HG03064 (cell line): ENCODE data around the gene PCLO.

Experiments
- ATAC-seq: cut with Tn5 transposase; IDR thresholded peaks from one replicate; pipeline ENCODE4 v1.9.1; 2021; ENCODE audit warnings: low read depth; ENCODE audit not compliant: unreplicated experiment

PCLO gene

GRCh38 chr7:83162402-83163256 lies at the start of gene PCLO:
Gene PCLO (minus strand): TSS chr7:83162884. CDS start chr7:83162592, 292 bp downstream.
- ATAC-seq, result peak; percentile 94

GRCh38 chr7:83211685-83212084 lies 49.0 kb upstream of the PCLO start:
- no peak for ATAC-seq

DNA sequence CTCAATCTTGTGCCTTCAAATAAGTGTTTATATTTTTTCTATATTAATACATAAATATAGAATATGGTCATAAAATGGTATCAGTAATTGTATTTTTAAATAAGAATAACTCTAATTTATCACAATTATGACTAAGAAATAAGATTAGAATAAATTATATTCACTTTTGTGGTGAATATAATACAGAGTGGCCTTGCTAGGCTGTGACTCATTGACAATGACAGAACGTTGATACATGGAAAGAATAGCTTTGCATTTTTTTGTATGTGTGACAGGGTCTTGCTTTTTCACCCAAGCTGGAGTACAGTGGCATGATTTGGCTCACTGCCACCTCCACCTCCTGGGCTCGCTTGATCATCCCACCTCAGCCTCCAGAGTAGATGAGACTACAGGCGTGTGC lies 47.8 kb upstream of the PCLO start:
- no peak for ATAC-seq

DNA sequence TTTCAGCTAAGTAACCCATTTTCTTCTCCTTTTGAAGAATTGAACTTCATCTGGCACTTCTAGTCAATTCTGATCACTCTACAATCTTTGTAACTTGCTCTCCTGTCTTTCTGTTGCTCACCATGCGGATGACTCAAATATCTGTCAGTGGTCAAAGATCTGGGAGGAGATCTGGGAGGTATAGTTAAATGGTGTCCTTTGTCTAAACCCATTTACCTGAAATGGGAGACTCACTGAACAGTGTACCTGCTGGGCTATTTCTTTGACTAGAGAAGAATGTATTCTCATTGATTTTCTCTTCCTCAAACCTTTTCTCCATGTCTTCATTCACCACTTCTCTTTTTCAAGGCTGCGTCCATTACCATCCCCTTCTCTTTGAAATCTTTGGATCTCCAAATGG lies 42.0 kb upstream of the PCLO start:
- ATAC-seq, result no peak

- no peak for ATAC-seq
Measured at GRCh38 chr7:83201355-83201754, 38.7 kb upstream of the PCLO start.

DNA sequence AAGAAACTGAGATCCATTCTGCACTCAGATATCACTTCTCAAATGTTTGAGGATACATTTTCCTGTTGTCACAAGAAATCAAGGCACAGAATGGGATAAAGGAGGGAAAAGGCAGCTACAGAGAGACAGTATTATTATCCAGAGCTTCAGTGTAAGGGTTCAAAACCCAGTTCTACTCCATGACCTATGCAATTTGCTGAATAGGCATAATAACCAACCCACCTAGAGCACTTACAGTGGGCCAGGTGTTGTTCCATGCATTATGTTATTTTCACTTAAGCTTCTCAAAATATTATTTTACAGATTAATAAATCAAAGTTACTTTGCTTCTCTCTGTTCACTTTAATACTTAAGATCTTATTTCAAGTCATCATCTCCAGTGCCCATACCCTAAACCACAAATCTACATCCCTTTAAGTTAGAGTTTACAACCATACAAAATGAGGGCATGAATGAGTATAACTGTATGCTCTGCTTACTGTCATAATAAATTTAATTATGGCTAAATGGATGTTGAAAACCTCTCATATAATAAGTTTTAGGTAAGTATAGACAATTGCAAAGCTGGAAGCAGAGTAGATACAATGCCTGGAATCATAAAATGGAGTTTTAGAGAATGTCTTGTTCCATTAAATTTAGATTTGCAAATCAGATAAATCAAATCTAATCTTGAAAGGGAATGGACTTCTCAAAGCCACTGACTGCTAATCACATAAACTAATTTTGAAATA lies 28.1 kb upstream of the PCLO start:
- ATAC-seq, result no peak

DNA sequence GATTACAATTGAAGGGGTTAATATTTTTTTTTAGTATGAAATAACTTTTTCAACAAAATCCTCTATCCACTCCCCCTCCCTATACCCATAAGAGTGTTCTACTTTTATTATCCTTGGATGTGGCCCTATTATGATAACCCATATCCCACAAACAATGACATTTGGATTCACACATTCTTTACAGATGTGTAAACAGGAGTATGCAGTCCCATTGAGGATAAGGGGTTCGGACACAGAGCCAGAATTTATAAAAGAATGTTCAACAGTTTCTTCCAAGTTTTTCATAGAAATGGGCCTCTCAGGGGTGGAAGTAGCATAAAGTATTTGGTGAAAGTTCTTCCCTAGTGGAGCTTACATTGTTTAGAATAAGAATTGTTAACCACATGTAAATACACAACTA lies 16.1 kb upstream of the PCLO start:
- no peak for ATAC-seq

DNA sequence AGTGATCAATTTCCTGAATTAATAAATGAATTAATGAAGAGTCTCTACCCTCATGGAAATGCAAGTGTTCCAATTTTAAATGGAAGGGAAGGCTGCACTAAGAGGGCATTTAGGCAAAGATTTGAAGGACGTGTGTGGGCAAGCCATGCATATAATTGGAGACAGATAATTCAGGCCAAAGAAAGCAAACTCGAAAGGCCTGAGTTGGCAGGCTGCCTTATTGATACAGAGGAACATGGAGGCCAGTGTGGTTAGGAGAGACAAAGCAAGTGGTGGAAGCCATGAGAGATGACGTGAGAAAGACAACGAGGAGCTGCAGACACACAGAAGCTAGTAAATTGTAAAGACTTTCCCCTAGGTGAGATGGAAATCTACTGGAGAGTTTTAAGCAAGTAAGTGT lies 15.4 kb upstream of the PCLO start:
- no peak for ATAC-seq

DNA sequence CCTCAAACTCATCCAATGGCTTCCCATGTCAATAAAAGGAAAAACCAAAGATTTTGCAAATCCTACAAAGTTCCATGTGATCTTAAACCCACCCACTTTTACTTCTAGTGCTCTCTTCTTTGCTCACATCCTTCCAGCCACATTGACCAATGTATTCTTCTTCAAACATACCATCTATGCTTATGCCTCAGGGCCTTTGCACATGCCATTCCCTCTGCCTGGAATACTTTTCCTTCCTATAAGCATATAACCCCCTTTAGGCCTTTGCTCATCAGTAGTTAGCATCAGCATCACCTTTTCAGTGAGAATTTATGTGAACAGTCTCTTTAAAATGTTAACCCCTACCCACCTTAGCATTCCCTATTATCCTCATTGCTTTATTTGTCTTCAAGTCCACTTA lies 11.0 kb upstream of the PCLO start:
- ATAC-seq, result no peak

GRCh38 chr7:83166781-83167180 lies 4.1 kb upstream of the PCLO start:
- ATAC-seq, result no peak

DNA sequence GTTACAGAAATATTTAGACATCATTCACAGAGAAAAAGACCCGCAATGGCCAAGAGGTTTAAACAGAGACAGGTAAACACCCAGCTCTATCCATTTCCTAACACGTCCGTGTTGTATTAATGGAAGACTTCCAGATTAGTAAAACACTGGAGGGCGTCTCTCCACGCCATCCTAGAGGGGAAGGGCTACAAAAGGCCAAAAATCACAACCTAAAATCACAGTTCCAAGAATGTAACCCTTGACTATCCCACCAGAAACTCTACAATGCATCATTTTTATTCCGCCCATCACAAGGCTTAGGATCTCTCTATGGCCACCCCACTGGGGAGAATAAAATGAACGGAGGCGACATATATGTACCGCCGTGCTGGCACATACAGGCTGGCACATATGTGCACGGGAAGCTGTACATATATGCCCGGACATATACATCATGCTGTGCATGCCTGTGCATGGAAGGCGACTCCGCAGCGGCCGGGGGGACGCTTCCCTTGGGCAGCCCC lies 734 bp downstream of the PCLO start:
- no peak for ATAC-seq

- ATAC-seq, result no peak
Measured at GRCh38 chr7:83161186-83161585, 1.5 kb downstream of the PCLO start.

- no peak for ATAC-seq
Measured at GRCh38 chr7:83159731-83160130, 3.0 kb downstream of the PCLO start.

DNA sequence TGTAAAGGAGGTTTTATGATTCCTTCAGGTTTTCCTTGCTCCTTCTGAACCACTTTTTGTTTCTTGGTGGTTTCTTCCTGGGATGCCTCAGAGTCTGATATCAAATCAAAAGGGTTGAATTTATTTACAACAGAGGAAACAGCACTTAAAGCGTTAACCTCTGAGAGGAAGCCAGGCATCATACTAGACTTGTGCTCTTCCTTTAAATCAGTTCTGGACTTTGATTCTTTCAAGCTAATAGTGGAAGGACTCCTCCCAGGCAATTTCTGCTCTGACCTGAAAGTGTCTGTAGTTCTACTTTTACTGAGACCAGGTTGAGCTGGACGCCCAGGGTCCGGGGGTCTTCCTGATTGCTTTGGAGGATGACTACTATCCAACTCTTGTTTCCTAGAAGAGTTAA lies 6.7 kb downstream of the PCLO start:
- ATAC-seq, result no peak

DNA sequence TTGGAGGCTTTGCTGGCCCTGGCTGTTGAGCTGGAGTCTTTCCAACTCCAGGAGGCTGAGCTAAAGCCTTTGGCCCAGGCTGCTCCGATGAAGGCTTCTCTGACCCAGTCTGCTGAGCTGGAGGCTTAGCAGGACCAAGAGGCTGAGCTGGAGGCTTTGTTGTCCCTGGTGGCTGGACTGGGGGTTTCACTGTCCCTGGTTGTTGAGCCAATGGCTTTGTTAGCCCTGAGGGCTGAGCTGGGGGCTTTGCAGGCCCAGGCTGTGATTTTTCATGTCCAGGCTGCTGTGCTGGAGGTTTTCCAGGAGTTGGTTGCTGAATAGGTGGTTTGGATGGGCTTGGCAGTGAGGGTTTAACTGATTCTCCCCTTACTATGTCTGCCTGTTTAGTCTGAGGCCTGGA lies 7.3 kb downstream of the PCLO start:
- ATAC-seq, result no peak

DNA sequence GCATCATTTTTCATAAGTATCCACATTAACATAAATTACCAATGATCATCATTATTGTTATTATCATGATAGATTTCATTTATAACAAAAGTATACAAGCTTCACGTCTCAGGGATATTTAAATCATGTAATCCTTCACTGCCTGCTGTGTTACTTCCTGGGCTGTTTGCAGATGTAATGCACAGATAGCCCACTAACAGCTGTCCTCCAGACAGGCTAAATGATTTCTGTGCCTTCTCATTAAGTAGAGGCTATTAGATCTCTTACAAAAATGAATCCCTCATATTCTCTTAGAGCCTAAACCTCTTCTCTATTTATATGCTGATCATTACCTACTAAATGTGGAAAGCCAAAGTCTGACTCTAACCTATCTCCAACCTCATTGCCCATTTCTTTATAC lies 9.3 kb downstream of the PCLO start:
- ATAC-seq, result no peak

GRCh38 chr7:83150310-83150709 lies 12.4 kb downstream of the PCLO start:
- no peak for ATAC-seq

GRCh38 chr7:83149466-83149865 lies 13.2 kb downstream of the PCLO start:
- no peak for ATAC-seq

DNA sequence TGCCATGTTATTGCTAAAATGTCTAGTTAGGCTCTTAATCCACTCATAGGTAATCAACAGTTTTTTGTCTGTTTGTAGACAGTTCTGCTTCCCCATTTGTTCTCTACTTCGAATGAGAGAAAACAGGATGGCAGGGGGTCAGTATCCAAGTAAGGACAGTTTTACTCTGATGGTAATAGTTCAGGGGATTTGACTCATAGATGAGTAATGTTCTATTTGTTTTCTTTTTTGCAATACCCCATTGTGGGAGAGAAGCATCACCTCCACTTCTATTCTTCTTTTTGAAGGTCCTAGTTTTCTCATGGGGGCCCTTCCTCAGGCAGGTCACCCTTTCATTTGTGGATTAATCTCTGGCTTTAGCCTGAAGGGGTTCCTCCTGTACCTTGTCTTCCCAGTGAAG lies 13.9 kb downstream of the PCLO start:
- no peak for ATAC-seq

GRCh38 chr7:83143107-83143506 lies 19.6 kb downstream of the PCLO start:
- no peak for ATAC-seq

DNA sequence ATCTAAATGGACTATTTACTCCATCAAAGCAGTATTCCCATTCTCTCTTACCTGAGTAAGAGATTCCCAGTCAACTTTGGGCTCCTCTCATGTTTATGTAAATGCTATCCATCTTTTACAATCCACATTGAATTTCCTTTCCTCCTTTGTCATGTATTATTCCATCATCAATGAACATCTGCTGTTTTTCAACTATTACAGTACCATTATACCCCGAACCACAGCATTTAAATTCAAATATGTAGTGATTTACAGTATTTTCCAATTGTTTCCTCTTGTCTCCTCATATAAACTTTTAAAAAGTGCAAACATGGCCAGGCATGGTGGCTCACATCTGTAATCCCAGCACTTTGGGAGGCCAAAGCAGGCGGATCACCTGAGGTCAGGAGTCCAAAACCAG lies 20.3 kb downstream of the PCLO start:
- ATAC-seq, result no peak

DNA sequence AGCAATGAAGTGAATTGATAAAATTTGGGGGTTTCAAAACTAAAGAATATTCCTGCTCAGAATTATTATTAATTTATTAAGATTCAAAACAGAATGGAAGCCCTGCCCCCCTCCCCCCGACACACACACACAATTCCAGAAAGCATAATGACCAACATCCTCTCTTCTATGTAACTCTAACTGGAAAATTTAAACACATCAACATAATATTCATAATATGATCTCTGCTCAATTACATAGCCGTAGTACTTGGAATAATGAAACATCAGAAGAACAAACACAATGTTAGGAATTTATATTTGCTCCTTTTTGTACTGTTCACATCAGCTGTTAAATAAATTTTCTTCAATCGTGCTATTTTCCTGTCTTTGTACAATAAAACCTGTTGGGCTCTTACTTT lies 20.8 kb downstream of the PCLO start:
- no peak for ATAC-seq
